Stimulated activated CD8-positive, alpha-beta memory T cell treated with anti-CD3 and anti-CD28 coated beads, Interleukin-12 subunit alpha, Interleukin-12 subunit beta, amount 100 ng/mL, for 1 hour (primary cell): ENCODE measurements around the gene PTPRN2.

Source experiments
- DNase-seq: peaks from one replicate; pipeline ENCODE4 v3.0.0-alpha.2; 2020; ENCODE audit warnings: low read depth

The PTPRN2 gene

DNA sequence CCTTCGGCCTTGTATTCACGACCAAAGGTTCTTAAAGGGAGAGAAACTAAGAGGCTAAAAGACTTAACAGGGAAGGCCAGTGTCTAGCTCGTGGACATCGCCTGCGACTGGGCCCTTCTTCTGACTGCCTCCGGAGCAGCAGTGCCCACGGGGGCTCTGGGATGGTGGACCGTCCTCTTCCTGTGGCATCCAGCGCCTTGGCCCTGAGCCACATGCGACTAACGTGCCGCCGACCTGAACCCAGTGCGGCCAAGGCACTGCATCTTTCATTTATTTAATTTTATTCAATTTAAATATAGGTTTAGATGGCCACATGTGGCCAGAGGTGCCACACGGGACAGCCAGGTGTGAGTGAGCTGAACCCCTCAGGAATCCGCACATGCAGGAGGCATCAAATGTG, 451.7 kb downstream of the PTPRN2 start:
- no peak for DNase-seq

DNA sequence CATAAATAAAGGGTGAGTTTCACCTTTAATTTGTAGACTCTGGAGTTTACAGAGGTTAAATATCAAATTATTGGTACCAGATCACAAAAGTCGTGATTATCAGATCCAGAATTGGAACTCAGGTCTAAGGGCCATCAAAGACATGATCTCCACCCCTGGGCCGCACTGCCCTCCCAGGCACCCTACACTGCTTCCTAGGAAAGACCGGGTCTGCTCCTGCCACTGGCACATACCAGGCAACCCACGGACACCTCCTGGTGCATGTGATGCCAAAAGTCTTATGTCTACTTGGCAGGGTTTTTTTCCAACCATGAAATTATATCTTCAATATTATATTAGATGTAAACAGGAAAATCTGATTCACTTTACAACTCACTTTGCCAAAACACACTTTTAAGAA, 452.8 kb downstream of the PTPRN2 start:
- DNase-seq: no peak

DNA sequence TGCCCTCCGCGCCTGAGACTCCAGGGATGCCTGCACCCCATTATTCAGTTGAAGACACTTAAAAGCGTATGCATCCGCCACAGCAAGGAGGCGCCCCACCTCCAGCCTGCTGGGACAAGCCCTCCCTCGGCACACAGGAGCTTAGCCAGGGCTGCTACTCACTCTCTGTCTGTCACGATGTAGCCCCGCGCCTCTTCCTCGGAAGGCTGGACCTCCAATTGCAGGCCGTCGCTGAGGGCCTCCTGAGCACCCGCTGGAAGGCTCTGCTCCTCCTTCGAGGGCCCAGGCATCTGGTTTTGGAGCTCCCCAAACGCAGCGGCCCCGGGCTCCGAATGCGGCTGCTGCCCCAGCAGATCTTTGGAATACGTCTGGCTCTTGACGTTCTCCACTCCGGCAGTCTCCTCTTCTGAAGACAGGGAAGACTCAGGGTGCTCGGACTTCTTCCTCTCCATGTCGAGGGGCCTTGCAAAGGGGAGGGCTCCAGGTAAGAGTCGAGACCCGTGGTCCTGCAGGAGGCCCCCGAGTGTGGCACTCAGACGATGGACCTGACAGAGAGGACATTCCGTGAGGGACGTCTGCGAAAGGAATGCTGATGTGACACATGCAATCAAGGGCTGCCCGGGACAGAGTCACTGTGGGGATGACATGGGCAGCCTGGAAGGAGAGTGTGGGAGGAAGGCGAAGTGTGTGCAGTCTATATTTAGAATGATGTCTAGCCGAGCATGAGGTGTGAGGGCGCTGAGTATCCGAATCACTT, 453.9 kb downstream of the PTPRN2 start:
- DNase-seq: no peak

DNA sequence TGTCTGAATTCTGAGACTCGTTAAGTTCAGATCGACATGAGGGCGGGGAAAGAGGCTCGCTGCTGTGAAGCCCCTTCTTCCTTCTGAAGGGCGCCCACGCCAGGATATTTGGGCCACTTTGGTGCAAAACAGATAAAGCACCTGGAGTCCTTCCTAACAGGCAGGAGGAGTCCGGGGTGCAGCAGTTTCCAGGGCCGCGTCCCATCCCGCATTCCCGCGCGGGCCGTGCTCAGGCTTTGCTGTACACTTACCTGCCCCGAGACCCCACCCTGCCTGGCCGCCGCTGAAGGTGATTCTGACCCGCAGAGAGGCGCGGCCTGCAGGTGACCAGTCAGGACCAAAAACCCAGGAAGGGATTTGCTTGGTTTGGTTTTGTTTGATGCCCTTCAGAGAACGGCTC, 454.6 kb downstream of the PTPRN2 start:
- DNase-seq: no peak

DNA sequence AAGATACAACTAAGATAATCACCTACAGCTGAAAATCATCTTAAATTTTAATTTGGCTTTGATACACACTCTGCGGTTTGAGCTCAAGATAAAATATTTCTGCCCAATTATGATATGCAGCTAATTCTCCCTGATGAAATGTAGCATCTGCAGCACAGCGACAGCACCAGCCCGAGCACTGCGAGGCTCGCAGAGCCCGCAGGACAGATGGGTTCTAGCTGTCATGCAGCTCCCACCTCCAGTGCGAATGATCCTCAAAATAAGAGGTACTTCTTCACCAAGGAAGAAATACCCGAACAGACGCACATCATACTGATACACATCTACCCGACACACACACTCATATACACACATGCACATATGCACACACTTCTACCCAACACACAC, 457.6 kb downstream of the PTPRN2 start:
- DNase-seq: no peak

DNA sequence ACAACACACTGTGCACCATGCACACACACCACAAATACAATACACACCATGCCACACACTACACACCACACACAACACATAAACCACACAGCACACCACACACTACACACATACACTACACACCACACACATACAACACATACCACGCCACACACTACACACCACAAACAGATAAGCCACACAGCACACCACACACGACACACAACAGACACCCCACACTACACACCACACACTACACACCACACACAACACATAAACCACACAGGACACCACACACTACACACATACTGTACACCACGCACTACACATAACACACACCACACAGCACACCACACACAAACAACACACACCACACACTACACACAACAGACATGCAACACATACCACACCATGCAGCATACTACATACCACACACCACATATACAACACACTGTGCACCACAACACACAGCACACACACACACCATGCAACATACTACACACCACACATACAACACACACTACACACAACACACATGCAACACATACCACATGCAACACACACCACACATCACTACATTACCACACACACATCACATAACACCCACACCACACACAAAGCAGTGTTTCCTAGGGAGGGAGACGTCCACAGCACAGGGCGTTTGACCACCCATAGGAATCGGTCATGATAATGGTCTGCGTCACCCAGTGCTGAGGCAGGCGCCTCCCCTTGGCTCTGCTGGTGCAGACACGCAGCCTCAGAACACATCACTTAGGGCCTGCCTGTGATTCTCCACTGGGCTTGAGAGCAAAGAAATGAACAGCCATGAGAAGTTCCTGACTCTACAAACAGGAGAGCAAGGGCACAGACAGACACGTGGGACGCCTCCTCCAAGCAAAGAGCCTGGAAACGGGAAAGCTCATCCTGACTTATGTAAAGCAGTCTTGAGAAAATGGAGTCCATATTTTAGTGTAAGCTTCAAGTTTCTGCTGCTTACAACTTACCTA, 458.3 kb downstream of the PTPRN2 start:
- DNase-seq: no peak

DNA sequence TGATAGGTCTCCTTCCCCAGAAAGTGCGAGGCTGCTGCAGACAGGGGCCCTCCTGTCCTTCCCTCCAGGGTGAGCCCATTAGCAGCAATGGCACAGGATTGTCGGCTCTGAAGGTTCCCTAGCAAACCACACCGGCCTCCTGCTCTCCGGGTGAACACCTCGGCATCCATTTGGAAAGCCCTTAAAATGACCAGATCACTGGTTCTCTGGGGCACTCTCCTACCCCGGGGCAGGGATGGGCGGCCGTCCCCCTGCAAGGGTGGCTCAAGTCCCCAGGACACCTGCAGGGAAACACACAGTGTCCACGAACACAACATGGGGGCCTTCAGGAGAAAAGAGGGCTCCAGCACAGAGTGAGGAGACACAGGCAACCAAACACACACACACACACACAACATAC, 459.1 kb downstream of the PTPRN2 start:
- DNase-seq: no peak

DNA sequence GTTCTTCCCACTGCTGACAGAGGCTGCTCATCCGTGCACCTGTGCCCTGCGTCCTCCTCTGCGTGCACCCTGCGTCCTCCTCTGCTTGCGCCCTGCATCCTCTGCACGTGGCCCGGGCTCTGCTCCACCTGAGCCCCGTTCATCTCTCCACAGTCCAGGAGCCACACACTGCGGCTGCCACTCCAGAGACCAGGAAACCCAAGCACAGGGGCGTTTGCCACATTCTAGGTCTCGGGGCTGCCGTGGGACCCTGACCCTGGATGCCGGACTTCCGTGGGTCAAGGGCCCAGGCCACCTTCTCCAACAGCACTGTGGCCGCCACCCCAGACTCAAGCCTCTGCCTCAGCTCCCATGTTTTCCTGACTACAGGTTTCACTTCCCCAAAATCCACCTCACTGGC, 460.4 kb downstream of the PTPRN2 start:
- no peak for DNase-seq

DNA sequence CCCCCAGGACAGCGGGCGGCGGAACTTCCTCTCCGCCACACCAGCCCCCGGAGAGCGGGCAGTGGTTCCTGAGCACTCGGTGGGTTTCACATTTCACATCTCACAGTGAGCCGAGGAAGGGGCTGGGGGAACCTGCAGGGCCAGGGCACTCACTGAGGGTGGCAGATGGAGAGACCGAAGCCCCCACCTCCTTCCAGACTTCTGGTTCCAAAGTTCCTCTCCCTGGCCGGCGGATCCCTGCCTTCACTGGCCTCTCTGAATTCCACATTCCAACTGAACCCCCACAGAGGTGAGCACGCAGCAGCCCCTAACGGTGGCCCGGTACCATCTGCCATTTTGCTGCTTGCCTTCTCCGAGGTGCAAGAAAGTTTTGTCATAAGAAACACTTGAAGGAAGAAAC, 461.0 kb downstream of the PTPRN2 start:
- DNase-seq: no peak

DNA sequence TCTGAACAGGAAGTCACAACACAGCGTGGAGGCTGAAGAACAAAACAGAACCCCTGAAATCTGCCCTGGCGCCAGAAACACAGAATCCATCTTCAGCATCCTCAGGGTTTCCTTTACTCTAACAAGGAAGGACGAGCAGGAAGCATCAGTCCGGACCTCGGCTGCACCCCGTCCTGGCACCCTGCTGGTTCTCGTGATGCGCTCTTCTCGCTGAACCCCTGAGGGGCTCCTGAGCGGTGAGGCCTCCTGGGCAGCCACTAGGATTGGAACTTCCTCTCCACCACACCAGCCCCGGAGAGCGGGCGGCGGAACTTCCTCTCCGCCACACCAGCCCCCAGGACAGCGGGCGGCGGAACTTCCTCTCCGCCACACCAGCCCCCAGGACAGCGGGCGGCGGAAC, 461.9 kb downstream of the PTPRN2 start:
- DNase-seq: no peak

DNA sequence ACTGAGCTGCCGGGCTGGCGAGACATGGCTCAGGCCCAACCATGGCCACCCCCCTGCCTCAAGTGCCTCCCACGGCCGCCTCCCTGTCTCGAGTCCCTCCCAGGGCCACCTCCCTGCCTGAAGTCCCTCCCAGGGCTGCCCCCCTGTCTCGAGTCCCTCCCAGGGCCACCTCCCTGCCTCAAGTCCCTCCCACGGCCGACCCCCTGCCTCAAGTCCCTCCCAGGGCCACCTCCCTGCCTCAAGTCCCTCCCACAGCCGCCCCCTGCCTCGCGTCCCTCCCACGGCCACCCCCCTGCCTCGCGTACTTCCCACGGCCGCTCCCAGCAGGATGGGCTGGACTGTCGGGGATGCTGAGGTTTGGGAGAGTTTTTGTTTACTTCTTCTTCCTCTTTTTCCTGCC, 462.5 kb downstream of the PTPRN2 start:
- DNase-seq: no peak

DNA sequence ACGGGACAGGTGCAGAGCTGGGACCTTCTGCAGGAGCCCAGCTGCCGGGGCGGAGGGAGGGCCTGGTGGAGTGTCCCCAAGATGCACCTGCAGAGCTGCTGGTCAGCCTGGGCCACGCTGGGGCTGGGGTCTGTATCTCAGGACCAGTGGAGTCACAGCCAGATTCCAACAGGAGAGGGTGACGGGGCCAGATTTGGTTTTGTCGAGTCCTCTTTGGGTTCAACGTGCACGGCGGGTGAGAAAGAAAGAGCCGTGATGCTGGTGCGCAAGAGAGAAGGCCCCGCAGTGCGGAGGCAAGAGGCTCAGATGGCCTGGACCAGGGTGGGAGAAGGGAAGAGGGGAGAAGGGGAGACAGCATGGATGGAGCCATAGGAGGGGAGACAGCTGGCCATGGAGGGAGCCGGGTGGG, 462.9 kb downstream of the PTPRN2 start:
- no peak for DNase-seq

DNA sequence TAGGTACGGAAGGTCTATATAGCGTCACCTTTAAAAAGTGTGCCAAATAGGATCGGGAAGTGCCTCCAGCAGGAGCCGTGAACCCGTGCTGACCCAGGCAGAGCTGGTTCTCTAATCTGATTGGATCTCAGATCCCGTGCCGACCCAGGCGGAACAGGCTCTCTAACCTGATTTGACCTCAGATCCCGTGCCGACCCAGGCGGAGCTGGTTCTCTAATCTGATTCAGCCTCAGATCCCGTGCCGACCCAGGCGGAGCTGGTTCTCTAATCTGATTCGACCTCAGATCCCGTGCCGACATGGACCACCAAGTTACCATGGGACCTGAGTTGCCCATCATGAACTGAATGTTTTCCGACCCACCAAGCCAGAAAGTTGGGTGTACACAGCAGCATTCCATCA, 463.9 kb downstream of the PTPRN2 start:
- no peak for DNase-seq

DNA sequence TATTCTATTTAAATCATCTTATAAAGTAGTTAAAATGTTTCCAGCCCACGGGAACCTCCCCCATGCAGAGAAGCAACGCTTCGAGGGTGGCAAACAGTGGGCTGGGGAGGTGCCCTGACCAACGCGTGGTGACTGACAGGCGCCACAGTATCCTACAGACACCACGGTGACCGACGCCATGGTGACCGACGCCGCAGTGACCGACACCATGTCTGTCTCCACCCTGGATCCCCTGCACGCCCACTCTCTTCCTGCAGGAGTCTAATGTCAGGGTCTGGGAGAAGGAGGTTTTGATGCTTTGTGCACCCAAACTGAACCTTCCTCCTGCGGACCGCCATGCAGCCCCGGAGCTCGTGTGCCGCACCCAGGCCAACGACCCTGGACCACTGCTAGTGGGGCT, 464.4 kb downstream of the PTPRN2 start:
- no peak for DNase-seq

DNA sequence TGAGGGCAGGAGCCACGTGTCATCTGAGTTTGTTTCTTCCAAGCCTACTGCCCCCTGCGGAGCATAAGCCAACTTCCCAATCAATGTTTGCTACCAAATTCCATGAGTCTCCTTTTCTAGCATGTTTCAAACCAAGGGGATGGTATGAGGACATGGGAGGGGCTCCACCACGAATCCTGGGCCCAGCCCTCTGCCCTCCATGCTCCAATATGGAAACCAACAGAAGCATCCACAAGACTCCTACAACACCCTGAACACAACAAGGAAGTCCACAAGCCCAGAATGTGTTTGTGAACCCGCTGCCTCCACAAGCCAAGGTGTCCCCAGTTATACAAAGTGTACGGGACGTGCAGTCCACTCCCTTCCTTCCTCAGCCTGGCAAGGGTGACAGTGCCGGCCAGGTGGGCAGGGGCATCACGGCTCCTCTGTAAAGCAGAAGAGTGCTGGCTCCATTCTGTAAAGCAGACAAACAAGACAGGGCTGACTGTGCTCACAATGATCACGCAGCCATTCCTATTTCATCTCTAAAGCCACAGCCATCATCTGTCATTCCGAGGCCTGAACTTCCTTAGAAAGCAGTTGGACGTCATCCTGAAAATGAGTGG, 466.1 kb downstream of the PTPRN2 start:
- no peak for DNase-seq

DNA sequence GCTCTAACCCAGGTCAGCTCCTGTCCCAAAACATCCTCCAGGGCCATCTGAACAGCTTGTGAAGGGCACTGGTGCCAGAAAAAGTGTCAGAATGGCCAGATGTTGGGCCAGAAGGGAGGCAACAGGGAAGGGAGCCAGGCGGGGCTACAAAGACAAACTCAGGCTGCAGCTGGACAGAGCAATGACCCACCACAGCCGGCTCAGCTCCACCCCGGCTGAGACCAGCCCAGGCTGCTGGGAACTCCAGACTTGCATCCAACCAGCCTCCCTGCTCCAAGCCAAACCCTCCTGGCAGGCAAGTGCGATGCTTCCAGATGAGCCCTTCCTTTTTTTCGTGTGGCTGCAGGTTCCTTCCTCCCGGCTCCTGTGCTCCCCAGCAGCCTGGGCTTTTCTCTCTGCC, 466.9 kb downstream of the PTPRN2 start:
- no peak for DNase-seq

DNA sequence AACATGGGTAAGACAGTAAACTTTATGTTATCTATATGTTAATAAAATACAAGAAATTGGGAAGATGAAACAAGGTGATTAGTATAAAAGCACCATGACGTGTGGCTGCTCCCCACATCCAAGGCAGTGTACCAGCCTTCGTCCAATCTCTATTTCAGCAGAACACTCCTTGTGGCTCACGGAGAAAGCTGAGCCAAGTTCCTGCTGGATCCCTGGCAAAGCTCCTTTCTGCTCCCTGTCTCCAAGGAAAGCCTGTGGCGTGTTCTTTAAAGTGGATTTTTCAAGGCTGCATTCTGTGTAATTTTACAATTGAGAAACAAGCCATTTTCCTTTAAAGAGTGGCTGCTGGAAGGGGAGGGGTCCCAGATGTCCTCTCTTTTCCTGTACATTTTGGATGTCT, 467.3 kb downstream of the PTPRN2 start:
- no peak for DNase-seq

DNA sequence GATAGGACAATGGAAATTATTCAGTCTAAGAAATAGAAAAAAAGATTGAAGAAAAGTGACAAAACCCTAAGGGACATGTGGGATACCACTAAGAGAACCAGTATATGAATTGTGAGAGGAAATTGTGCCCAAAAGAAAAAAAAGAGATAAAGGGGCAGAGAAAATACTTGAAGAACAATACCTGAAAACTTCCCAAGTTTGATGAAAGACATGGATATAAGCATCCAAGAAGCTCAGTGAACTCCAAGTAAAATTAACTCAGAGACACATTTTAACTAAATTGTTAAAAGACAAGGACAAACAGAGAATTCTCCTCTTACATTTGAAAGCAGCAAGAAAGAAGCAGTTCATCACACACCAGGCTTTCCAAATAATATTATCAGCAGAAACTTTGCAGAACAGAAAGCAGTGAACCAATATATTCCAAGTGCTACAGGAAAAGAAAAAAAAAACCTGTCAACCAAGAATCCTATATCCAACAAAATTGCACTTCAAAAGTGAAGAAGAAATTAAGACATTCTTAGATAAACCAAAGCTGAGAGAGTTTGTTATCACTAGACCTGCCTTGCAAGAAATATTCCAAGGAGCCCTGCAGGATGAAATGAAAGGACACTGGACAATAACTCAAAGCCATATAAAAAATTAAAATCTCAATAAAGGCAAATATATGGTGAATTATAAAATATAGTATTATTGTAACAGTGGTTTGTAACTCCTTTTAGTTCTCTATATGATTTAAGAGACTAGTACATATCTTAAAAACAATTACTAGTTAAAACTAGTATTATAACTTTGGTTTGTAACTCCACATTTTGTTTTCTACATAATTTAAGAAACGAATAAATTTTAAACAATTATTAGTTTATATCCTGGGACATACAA, 470.0 kb downstream of the PTPRN2 start:
- DNase-seq: no peak

DNA sequence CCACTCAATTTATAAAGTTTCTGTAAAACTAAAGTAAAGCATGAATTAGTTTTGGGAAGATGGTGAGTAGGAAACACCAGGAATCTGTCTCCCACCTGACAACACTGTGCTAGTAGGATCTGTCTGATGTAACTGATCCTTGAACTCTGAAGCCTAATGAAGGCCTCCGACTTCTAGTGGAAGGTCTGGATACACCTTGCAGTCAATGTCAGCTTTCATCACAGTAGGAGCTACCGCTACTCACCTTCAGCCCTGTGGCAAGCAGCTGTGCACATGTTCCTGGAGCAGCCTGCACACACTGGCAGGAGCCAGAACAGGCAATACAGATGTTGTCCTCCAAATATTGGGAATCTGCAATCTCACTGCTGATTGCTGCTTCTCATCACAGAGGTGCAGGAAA, 471.4 kb downstream of the PTPRN2 start:
- DNase-seq: no peak

DNA sequence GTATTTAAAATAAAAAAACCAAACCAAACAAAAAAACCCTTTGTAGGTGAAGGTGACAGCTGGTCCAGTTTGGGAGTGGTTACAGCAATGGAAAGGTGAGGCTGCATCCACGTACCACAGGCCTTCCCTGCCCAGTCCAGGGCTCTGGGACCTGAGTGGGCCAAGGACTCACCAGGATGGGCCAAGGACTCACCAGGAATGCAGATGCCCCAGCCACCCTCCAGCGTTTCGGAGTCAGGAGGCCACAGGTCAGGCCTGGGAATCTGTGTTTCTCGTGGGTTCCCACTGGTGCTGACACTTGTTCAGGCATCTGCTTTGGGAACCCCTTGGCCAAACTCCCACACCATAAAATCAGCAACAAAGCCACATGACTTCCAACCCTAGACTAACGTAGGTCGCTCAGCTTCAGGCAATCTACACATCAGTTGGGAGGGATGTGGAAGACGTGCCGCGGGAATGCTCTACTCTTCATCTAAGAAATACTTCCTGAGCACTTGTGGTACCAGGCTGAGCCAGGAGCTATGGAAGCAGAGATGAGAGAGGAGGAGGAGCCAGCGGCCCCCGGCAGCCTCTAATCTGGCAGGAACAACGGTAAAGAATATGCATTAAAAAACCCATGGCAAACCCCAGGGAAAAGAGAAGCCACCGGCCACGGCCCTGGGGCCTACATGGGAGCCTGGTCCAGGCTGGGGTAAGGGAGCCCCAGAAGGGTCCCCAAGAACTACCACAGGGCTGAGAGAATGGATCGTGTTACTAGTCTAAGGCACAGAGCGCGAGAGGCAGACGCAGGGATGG, 473.4 kb downstream of the PTPRN2 start:
- DNase-seq: no peak
